HG02588 (cell line): Measurements from ENCODE around the gene PRKG1.
A peak's percentile ranks its signal among the peaks of the same experiment; 100 is the strongest.

ENCODE experiments used
- ATAC-seq: cut with Tn5 transposase; IDR thresholded peaks from one replicate; pipeline ENCODE4 v1.9.1; 2021; ENCODE audit warnings: mild to moderate bottlenecking, moderate library complexity; ENCODE audit not compliant: unreplicated experiment

The PRKG1 gene

GRCh38 chr10:51772387-51772786, 698.1 kb downstream of the PRKG1 start:
- ATAC-seq, result no peak

- no peak for ATAC-seq
These were observed 699.4 kb downstream of the PRKG1 start for GRCh38 chr10:51773681-51774080.

GRCh38 chr10:51783941-51784340, 709.7 kb downstream of the PRKG1 start:
- ATAC-seq, result no peak

- no peak for ATAC-seq
These were observed 711.9 kb downstream of the PRKG1 start for GRCh38 chr10:51786016-51786683.

- ATAC-seq, result no peak
These were observed 712.4 kb downstream of the PRKG1 start for GRCh38 chr10:51786684-51787035.

GRCh38 chr10:51788273-51788672, 714.0 kb downstream of the PRKG1 start:
- no peak for ATAC-seq

GRCh38 chr10:51789118-51789517, 714.8 kb downstream of the PRKG1 start:
- ATAC-seq, result no peak

GRCh38 chr10:51789903-51790302, 715.6 kb downstream of the PRKG1 start:
- no peak for ATAC-seq

- no peak for ATAC-seq
These were observed 718.4 kb downstream of the PRKG1 start for GRCh38 chr10:51792678-51793077.

- no peak for ATAC-seq
These were observed 725.8 kb downstream of the PRKG1 start for GRCh38 chr10:51800121-51800520.

GRCh38 chr10:51800725-51801424, 726.6 kb downstream of the PRKG1 start:
- ATAC-seq, result no peak

GRCh38 chr10:51802030-51802429, 727.7 kb downstream of the PRKG1 start:
- ATAC-seq, result no peak

GRCh38 chr10:51804866-51805265, 730.6 kb downstream of the PRKG1 start:
- ATAC-seq, result no peak

GRCh38 chr10:51806079-51806835, 732.0 kb downstream of the PRKG1 start:
- no peak for ATAC-seq

GRCh38 chr10:51808187-51808586, 733.9 kb downstream of the PRKG1 start:
- no peak for ATAC-seq

GRCh38 chr10:51815723-51816122, 741.4 kb downstream of the PRKG1 start:
- ATAC-seq, result no peak

- no peak for ATAC-seq
These were observed 746.8 kb downstream of the PRKG1 start for GRCh38 chr10:51821045-51821444.

- no peak for ATAC-seq
These were observed 747.5 kb downstream of the PRKG1 start for GRCh38 chr10:51821745-51822144.

- peak; percentile 75 for ATAC-seq
These were observed 758.5 kb downstream of the PRKG1 start for GRCh38 chr10:51832652-51833383.

- ATAC-seq, result no peak
These were observed 760.3 kb downstream of the PRKG1 start for GRCh38 chr10:51834548-51834947.

- ATAC-seq, result no peak
These were observed 764.2 kb downstream of the PRKG1 start for GRCh38 chr10:51838471-51838870.
